Neural cell (in vitro differentiated cells): ENCODE measurements around the gene NSFL1C.

Experiments used
- CTCF ChIP-seq: fragments of 450-650 bp; IDR thresholded peaks from 2 replicates; pipeline ENCODE4 v1.5.1; 2014; ENCODE audit warnings: antibody characterized with exemption, mild to moderate bottlenecking, moderate library complexity; ENCODE audit not compliant: poor library complexity, severe bottlenecking
- EP300 ChIP-seq: fragments of 450-650 bp; conservative IDR thresholded peaks from 2 replicates; pipeline ENCODE4 v1.6.1; 2014; ENCODE audit warnings: antibody characterized with exemption, mild to moderate bottlenecking, moderate library complexity; ENCODE audit not compliant: poor library complexity, severe bottlenecking
- EZH2 ChIP-seq: fragments of 200-600, 300-800 bp; shearing (Covaris generic), sonication (generic); IDR thresholded peaks from 2 replicates; pipeline ENCODE4 v1.6.1; 2014; ENCODE audit warnings: antibody characterized with exemption, low read length, borderline replicate concordance, mild to moderate bottlenecking; ENCODE audit not compliant: insufficient read depth, poor library complexity, severe bottlenecking
- MXI1 ChIP-seq: fragments of 450-650 bp; conservative IDR thresholded peaks from 2 replicates; pipeline ENCODE4 v1.6.1; 2014; ENCODE audit warnings: antibody characterized with exemption, mild to moderate bottlenecking; ENCODE audit not compliant: poor library complexity, severe bottlenecking
- POLR2AphosphoS5 ChIP-seq: IDR thresholded peaks from 2 replicates; pipeline ENCODE4 v1.6.1; 2012
- RAD21 ChIP-seq: fragments of 450-650 bp; conservative IDR thresholded peaks from 2 replicates; pipeline ENCODE4 v1.6.1; 2014; ENCODE audit warnings: antibody characterized with exemption, mild to moderate bottlenecking, moderate library complexity
- REST ChIP-seq: IDR thresholded peaks from 2 replicates; pipeline ENCODE4 v1.6.1; 2012; ENCODE audit warnings: borderline replicate concordance
- SMC3 ChIP-seq: fragments of 450-650 bp; conservative IDR thresholded peaks from 2 replicates; pipeline ENCODE4 v1.6.1; 2014; ENCODE audit warnings: antibody characterized with exemption, mild to moderate bottlenecking, moderate library complexity; ENCODE audit not compliant: poor library complexity
- TAF1 ChIP-seq: IDR thresholded peaks from 2 replicates; pipeline ENCODE4 v1.6.1; 2012; ENCODE audit warnings: low read depth

- TF ChIP-seq CTCF (no peak), POLR2AphosphoS5 (no peak), SMC3 (no peak), TAF1 (no peak), REST (no peak), EZH2 (no peak), EP300 (no peak), RAD21 (no peak), MXI1 (no peak)
Observed at GRCh38 chr20:1440024-1440423, 26.6 kb downstream of the NSFL1C start.
